ENCODE measurements around the gene RNF7.
A peak's percentile ranks its signal among the peaks of the same experiment; 100 is the strongest.
"Not testable (repeated sequence)": the region's sequence is repeated elsewhere in the genome, so short reads cannot be mapped to it uniquely, and the experiment has no call there.

The RNF7 gene

DNA sequence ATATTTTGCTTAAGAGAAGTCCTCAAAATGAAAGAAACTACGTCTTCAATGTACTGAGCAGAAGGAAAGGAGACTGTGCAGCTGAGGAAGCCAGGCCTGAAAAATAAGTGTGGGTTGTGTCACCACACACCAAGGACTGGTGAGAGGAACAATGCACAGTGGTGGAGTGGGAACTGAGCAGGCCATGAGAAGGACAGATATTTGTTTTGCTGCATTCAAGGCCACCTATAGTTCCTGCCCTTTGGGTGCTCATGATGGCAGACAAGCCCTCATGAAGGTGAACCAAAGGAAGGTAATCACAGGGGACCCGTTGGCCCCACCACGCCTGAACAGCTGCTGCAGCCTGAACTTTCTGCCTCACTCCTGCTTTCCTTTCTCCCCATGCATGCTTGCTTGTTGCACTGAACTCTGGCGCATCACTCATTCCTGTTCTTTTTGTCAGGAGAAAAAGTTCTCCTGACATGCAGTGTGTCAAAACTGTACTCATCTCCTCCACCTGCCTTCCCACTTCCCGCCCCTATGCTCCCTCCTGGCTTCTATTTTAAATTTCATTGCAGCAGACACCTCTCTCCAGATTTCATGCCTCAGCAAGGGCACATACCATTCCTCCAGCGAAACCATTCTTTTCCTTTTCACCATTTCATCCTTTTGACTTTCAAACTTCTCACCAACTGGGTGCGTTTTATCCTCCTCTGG, 2.2 kb upstream of the RNF7 start:
- no peak for DNase-seq

DNA sequence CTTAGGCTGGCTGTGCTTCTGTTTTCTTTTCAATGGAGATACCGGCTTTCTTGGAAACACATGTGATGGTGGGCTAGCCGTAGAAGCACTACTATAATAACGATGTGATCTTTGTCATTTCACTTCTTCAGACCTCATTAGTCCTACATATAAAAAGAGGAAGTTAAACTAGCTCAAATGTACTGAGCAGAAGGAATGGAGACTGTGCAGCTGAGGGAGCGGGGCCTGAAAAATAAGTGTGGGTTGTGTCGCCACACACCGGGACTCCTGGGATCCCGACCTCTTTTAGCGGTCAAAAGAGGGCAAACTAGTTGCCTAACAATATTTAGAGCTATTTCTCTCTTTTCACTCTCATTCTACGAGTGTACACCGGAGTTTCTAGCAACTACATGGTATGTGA, 1.0 kb upstream of the RNF7 start:
- DNase-seq, result no peak

DNA sequence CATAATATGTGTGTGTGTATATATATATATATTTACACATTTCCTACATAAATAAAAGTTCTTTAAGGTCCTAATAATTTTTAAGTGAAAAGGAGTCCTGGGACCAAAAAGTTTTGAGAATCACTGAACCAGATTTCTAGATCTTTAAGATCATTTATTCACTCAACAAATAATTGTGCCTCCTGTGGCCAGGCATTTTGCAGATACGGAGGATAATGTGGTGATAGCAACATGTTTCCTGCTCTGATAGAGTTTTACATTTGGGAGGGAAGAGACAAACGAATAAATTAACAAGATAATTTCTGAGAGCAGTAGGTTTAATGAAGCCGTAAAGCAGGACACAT, 448 bp upstream of the RNF7 start:
- DNase-seq, result no peak

- DNase-seq, result peak; percentile 21
Measured at GRCh38 chr3:141738891-141739363, 829 bp downstream of the RNF7 start.

DNA sequence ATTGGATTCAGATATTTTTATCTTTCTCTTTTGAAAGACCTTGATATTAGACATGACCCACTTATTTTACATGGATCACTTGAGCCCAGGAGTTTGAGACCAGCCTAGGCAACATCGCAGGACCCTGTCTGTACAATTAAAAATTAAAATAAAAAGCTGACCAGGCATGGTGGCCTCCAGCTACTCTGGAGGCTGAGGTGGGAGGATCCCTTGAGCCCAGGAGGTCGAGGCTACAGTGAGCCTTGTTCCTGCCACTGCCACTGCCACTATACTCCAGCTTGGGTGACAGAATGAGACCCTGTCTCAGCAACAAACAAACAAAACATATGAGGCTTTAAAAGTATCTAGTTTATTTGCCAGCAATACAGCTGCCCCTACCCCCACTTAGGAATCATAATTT, 1.6 kb downstream of the RNF7 start:
- no peak for DNase-seq

DNA sequence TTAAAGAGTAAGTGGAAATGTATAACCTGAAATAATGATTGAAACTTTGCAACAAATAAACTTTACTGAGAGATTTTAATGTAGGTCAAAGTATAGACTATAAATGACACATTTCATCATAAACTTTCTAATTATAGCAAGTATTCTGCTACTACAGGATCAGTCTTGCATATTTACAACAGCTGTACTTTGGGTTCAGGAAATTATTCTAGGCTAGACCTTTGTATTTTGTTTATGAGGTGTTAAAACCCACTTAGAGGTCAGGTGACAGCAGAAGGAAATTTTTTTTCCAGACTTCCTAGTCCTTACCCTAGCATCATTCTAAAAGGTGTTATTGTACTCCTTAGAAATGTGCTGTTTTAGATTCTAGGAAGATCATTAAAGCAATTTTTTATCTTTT, 2.3 kb downstream of the RNF7 start:
- no peak for DNase-seq

DNA sequence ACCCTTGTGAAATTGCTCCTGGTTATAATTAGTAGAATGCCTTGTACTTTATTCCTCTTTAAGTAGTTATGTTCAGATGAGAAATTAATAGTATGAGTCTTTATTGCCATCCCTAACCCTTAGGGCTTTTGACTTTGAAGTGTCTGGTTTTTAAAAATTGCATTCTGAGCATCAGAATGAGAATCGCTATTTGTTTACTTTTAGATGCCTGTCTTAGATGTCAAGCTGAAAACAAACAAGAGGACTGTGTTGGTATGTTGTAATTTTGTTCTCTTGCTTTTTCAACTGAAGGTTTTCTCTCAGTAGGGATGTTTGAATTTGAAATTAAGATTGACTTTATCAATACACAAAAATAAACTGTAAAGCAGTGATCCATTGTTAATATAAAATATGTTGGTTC, 5.2 kb downstream of the RNF7 start:
- DNase-seq, result no peak

GRCh38 chr3:141746962-141747361, 8.9 kb downstream of the RNF7 start:
- no peak for DNase-seq

DNA sequence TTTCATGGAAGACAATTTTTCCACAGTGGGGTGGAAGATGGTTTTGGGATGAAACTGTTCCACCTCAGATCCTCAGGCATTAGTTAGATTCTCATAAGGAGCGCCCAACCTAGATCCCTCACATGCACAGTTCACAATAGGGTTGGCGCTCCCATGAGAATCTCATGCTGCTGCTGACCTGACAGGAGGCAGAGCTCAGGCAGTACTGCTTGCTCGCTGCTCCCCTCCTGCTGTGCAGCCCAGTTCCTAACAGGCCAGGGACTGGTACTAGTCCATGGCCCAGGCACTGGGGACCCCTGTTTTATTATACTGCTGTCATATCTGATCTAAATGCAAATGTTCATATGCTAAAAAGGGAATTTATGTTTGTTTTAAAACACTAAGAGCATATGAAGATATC, 15.3 kb downstream of the RNF7 start:
- DNase-seq, result no peak

DNA sequence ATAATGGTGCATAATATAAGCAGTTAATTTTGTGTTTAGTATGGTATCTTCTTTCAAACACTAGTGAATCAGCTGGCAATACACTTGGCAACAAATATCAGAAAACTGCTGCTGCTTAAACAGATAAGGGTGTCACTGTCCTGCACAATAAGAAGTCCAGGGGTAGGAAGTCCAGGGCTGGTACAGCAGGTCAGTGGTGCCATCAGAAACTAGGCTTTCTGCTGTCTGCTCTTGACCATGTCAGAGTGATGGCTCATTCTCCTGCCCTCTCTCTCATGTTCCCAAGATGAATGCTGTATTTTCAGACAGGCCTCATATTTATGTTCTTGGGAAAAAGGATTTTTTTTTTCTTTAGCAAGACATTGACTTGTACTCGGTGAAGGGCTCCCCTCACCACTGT, 15.9 kb downstream of the RNF7 start:
- DNase-seq, result no peak

DNA sequence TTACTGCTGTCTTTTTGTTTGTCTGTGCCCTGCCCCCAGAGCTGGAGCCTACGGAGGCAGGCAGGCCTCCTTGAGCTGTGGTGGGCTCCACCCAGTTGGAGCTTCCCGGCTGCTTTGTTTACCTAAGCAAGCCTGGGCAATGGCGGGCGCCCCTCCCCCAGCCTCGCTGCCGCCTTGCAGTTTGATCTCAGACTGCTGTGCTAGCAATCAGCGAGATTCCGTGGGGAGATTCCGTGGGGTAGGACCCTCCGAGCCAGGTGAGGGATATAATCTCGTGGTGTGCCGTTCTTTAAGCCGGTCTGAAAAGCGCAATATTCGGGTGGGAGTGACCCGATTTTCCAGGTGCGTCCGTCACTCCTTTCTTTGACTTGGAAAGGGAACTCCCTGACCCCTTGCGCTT, 24.5 kb downstream of the RNF7 start:
- DNase-seq, result not testable (repeated sequence)

- no peak for DNase-seq
Measured at GRCh38 chr3:141763088-141763750, 25.1 kb downstream of the RNF7 start, which contains the start of gene GRK7. TSS of gene GRK7 (plus strand) at chr3:141763408. CDS start at chr3:141778285, 14,877 bp downstream.

DNA sequence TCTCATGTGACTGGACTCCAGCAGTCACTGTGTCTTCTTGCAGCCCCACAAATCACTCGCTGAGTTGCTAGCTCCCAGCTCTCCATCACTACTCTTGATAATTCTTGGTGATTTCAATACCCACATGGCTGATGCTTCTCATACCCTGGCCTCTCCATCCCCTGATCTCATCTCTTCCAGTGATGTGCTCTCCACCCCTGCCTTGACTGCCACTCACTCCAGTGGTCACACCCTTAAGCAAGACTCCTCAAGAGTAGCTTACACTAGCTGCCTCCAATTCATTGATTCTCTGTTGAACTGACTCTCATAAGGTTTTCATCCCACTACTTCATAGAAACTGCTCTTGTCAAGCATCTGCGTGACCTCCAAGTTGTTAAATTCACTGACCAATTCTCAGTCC, 25.9 kb downstream of the RNF7 start:
- DNase-seq, result no peak

DNA sequence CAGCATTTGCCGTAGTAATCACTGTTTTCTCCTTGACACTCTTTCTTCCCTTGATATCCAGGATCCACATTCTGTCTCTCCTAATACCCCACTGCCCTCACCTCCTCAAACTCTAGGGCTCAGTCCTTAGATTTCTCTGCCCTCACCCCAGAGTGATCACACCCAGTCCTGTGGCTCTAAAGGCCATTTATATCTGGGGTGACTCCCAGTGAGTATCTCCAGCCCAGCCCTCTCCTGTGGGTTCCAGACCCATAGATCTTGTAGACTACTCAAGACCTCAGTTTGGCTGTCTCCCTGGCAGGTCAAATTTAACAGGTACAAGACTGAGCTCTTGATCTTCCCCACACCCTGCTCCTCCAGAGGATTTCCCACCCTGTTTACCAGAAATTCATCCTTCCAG, 26.4 kb downstream of the RNF7 start:
- DNase-seq, result no peak

GRCh38 chr3:141764986-141765385, 26.9 kb downstream of the RNF7 start:
- no peak for DNase-seq

GRCh38 chr3:141767066-141767465, 29.0 kb downstream of the RNF7 start:
- DNase-seq, result no peak

GRCh38 chr3:141769221-141769894, 31.3 kb downstream of the RNF7 start:
- DNase-seq, result no peak

DNA sequence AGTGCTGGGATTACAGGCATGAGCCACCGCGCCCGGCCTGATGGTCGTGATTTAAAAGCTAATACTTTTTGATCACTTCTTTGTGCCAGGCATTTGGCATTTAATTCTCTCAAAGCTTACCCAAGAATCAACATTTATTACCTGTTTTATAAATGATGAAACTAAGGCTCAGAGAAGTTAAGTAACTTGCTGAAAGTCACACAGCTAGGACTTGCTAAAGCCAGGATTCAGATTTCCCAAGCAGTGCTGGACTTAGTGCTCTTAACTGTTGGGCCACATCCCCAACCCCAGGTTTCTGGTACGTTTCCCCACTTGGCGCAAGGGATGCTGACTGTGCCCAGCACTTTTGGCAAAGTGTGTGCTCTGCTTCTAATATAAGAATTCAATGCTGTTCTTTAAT, 35.6 kb downstream of the RNF7 start:
- no peak for DNase-seq

DNA sequence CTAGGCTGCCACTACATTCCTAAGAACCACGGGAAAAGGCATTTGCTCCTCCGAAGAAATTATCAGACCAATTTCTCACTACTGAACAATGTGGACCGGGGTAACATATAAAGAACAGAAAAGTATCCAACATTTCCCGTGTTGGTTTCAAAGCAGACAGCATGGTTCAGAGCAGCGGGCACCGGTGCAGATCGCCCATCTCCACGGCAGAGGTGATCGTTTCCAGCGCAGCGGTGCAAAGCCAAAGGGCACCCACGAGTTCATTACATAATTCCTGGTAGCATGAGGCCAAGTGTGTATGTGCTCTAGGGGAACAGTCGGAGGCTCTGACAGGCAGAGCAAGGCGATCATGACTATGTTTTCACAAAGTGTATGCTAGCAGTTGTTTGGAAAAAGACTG, 38.3 kb downstream of the RNF7 start:
- no peak for DNase-seq

GRCh38 chr3:141776885-141777284, 38.8 kb downstream of the RNF7 start:
- no peak for DNase-seq

DNA sequence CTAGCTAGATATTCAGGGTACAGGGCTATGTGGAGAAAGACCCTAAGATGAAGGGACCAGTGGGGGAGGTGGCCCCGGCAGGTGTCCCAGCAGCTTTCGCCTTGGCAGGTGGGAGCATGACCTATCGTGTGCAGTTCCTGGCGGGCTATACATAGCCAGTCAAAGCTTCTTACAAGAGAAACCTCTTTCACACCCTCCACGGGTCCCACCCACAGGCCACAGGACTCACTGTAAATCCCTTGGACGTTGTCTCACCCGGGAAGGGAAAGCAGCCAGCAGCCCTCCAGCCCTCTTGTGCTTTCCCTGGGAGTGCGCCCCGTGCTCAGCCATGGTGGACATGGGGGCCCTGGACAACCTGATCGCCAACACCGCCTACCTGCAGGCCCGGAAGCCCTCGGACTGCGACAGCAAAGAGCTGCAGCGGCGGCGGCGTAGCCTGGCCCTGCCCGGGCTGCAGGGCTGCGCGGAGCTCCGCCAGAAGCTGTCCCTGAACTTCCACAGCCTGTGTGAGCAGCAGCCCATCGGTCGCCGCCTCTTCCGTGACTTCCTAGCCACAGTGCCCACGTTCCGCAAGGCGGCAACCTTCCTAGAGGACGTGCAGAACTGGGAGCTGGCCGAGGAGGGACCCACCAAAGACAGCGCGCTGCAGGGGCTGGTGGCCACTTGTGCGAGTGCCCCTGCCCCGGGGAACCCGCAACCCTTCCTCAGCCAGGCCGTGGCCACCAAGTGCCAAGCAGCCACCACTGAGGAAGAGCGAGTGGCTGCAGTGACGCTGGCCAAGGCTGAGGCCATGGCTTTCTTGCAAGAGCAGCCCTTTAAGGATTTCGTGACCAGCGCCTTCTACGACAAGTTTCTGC, 40.1 kb downstream of the RNF7 start:
- DNase-seq, result no peak

GRCh38 chr3:141779667-141780066, 41.6 kb downstream of the RNF7 start:
- DNase-seq, result no peak

- no peak for DNase-seq
Measured at GRCh38 chr3:141782386-141782932, 44.4 kb downstream of the RNF7 start.
